ENCODE measurements around the gene TNIK. TPM values are rescaled to one million over a fixed set of nuclear protein-coding genes. Genes with fewer than 3 reads are reported as not detected.

Gene TNIK
- total RNA-seq, 1 experiment from 2014 or later: 7.0 TPM

GRCh38 chr3:171472552-171472951 is 12.3 kb upstream of the TNIK start:
- TF ChIP-seq EZH2phosphoT487 (IDR thresholded peaks at IDR 0.05; ENCODE audit: borderline replicate concordance, low read length): no peak
- TF ChIP-seq, protein P1, sequence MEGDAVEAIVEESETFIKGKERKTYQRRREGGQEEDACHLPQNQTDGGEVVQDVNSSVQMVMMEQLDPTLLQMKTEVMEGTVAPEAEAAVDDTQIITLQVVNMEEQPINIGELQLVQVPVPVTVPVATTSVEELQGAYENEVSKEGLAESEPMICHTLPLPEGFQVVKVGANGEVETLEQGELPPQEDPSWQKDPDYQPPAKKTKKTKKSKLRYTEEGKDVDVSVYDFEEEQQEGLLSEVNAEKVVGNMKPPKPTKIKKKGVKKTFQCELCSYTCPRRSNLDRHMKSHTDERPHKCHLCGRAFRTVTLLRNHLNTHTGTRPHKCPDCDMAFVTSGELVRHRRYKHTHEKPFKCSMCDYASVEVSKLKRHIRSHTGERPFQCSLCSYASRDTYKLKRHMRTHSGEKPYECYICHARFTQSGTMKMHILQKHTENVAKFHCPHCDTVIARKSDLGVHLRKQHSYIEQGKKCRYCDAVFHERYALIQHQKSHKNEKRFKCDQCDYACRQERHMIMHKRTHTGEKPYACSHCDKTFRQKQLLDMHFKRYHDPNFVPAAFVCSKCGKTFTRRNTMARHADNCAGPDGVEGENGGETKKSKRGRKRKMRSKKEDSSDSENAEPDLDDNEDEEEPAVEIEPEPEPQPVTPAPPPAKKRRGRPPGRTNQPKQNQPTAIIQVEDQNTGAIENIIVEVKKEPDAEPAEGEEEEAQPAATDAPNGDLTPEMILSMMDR (conservative IDR thresholded peaks at IDR 0.05; ENCODE audit: low read depth, low read length): no peak
- TF ChIP-seq EZH2 (IDR thresholded peaks at IDR 0.05; ENCODE audit: low read length, unreplicated experiment): no peak
- H3K9me3 ChIP-seq (ENCODE audit: low read length): no peaks in the 10 kb centered on the region
- no peaks in the 10 kb centered on the region for H3K4me1 ChIP-seq (ENCODE audit: insufficient read depth, low read length)
- H2AFZ ChIP-seq (ENCODE audit: low read length): no peak overlapping the region
- no peak overlapping the region for H3K4me2 ChIP-seq (ENCODE audit: low read length)
- no peak for DNase-seq
- H3K79me2 ChIP-seq (ENCODE audit: low read length): no peaks in the 10 kb centered on the region
- intact Hi-C loops (cut with micrococcal nuclease): no loop called here
- no peak for ATAC-seq
- BruUV-seq (replicated peaks): no TSS peak
- no peak overlapping the region for H3K9ac ChIP-seq (ENCODE audit: low read length)
- H4K20me1 ChIP-seq (ENCODE audit: low read length): no peaks in the 10 kb centered on the region
- H3K27ac ChIP-seq (ENCODE audit: low read length): no peak overlapping the region
- H3F3A ChIP-seq (ENCODE audit: low read length, unreplicated experiment): no peaks in the 10 kb centered on the region
- H3K4me3 ChIP-seq (ENCODE audit: low read length): no peak overlapping the region
- H3K27me3 ChIP-seq (ENCODE audit: low read length): no peaks in the 10 kb centered on the region
- H3K36me3 ChIP-seq (ENCODE audit: low read depth, low read length): no peaks in the 10 kb centered on the region
- CTCF ChIA-PET: no interaction called here
- no peaks in the 10 kb centered on the region for H3K9me2 ChIP-seq (replicated peaks; ENCODE audit: low read length)
- POLR2A ChIA-PET (ENCODE audit: unreplicated experiment): no interaction called here

GRCh38 chr3:171470714-171471227 is 10.6 kb upstream of the TNIK start:
- no peak overlapping the region for H3K4me2 ChIP-seq (ENCODE audit: low read length)
- H3K27ac ChIP-seq (ENCODE audit: low read length): no peak overlapping the region
- no peaks in the 10 kb centered on the region for H3K79me2 ChIP-seq (ENCODE audit: low read length)
- no peaks in the 10 kb centered on the region for H4K20me1 ChIP-seq (ENCODE audit: low read length)
- POLR2A ChIA-PET (ENCODE audit: unreplicated experiment): no interaction called here
- H2AFZ ChIP-seq (ENCODE audit: low read length): no peak overlapping the region
- no peak overlapping the region for H3K9ac ChIP-seq (ENCODE audit: low read length)
- no peaks in the 10 kb centered on the region for H3K4me1 ChIP-seq (ENCODE audit: insufficient read depth, low read length)
- no peaks in the 10 kb centered on the region for H3K27me3 ChIP-seq (ENCODE audit: low read length)
- no TSS peak for BruUV-seq (replicated peaks)
- CTCF ChIA-PET: no interaction called here
- intact Hi-C loops (cut with micrococcal nuclease): no loop called here
- no peaks in the 10 kb centered on the region for H3K36me3 ChIP-seq (ENCODE audit: low read depth, low read length)
- DNase-seq (no peak), ATAC-seq (no peak)
- no peaks in the 10 kb centered on the region for H3F3A ChIP-seq (ENCODE audit: low read length, unreplicated experiment)
- no peak overlapping the region for H3K4me3 ChIP-seq (ENCODE audit: low read length)
- TF ChIP-seq EZH2 (IDR thresholded peaks at IDR 0.05; ENCODE audit: low read length, unreplicated experiment) (no peak), EZH2phosphoT487 (IDR thresholded peaks at IDR 0.05; ENCODE audit: borderline replicate concordance, low read length) (no peak)
- TF ChIP-seq, protein P1 (conservative IDR thresholded peaks at IDR 0.05; ENCODE audit: low read depth, low read length): no peak
- H3K9me2 ChIP-seq (replicated peaks; ENCODE audit: low read length): no peaks in the 10 kb centered on the region
- H3K9me3 ChIP-seq (ENCODE audit: low read length): no peaks in the 10 kb centered on the region

DNA sequence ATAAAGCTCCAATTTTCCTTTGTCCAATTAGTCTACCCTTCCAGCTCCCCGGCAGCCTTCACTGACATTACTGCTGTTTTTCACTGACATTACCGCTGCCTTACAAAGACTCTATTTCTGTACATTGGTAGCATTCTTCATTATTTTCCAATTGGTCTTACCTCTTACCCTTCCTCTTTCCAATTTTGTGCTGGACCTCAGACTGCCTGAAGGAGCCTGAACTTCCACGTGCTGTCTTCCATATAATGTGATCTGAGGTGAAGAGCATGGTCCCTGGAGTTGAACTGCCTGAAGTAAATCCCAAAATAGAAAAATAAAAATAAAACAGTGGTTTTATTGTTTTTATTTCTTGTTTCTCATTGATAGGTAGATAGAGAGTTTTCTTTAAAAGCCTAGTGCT is 9.2 kb upstream of the TNIK start:
- no peaks in the 10 kb centered on the region for H3K79me2 ChIP-seq (ENCODE audit: low read length)
- H2AFZ ChIP-seq (ENCODE audit: low read length): no peak overlapping the region
- DNase-seq (no peak), ATAC-seq (no peak)
- POLR2A ChIA-PET (ENCODE audit: unreplicated experiment): no interaction called here
- no peaks in the 10 kb centered on the region for H3K4me1 ChIP-seq (ENCODE audit: insufficient read depth, low read length)
- H3K9ac ChIP-seq (ENCODE audit: low read length): no peak overlapping the region
- no peak overlapping the region for H3K4me2 ChIP-seq (ENCODE audit: low read length)
- no peaks in the 10 kb centered on the region for H3F3A ChIP-seq (ENCODE audit: low read length, unreplicated experiment)
- TF ChIP-seq EZH2 (IDR thresholded peaks at IDR 0.05; ENCODE audit: low read length, unreplicated experiment): no peak
- CTCF ChIA-PET: no interaction called here
- no peaks in the 10 kb centered on the region for H3K36me3 ChIP-seq (ENCODE audit: low read depth, low read length)
- intact Hi-C loops (cut with micrococcal nuclease): no loop called here
- no TSS peak for BruUV-seq (replicated peaks)
- no peaks in the 10 kb centered on the region for H4K20me1 ChIP-seq (ENCODE audit: low read length)
- H3K27me3 ChIP-seq (ENCODE audit: low read length): no peaks in the 10 kb centered on the region
- H3K4me3 ChIP-seq (ENCODE audit: low read length): no peak overlapping the region
- no peak overlapping the region for H3K27ac ChIP-seq (ENCODE audit: low read length)
- no peaks in the 10 kb centered on the region for H3K9me2 ChIP-seq (replicated peaks; ENCODE audit: low read length)
- no peaks in the 10 kb centered on the region for H3K9me3 ChIP-seq (ENCODE audit: low read length)
